MG63 (cell line): ENCODE results near the gene SH3BP4. TPM values are rescaled to one million over a fixed set of nuclear protein-coding genes. Genes with fewer than 3 reads are reported as not detected.
A peak's percentile ranks its signal among the peaks of the same experiment; 100 is the strongest.

Experiments
- DNase-seq: peaks from one replicate; pipeline ENCODE4 v3.0.0-alpha.2; 2020
- H3K27me3 ChIP-seq: fragments of 250-450 bp; sonication (Bioruptor Pico); 2 replicates; pipeline ENCODE4 v1.5.1; 2020; ENCODE audit warnings: mild to moderate bottlenecking, moderate library complexity
- H3K36me3 ChIP-seq: fragments of 250-450 bp; sonication (Bioruptor Pico); 2 replicates; pipeline ENCODE4 v1.5.1; 2020; ENCODE audit warnings: mild to moderate bottlenecking, moderate library complexity
- H3K4me3 ChIP-seq: fragments of 250-450 bp; sonication (Bioruptor Pico); 2 replicates; pipeline ENCODE4 v1.5.1; 2020; ENCODE audit warnings: mild to moderate bottlenecking, moderate library complexity
- H3K9me3 ChIP-seq: fragments of 250-450 bp; sonication (Bioruptor Pico); 2 replicates; pipeline ENCODE4 v1.5.1; 2020; ENCODE audit warnings: mild to moderate bottlenecking, moderate library complexity
- total RNA-seq: library from RNA; depleted of rRNA; stranded (reverse); fragments of >200 nt; shearing (Covaris generic); gene quantifications from 2 replicates; pipeline ENCODE4 v1.2.3, GENCODE V29; 2014; ENCODE audit warnings: low replicate concordance

The SH3BP4 gene
- total RNA-seq, 1 experiment from 2014 or later, result 34.2 TPM

- Histone ChIP-seq H3K9me3 (no peaks in the 10 kb centered on the region), H3K4me3 (no peak overlapping the region), H3K36me3 (no peaks in the 10 kb centered on the region), H3K27me3 (no peaks in the 10 kb centered on the region)
- DNase-seq, result no peak
These were observed 19.1 kb upstream of the SH3BP4 start for GRCh38 chr2:234932591-234933168.

- Histone ChIP-seq H3K4me3 (no peak overlapping the region), H3K36me3 (no peaks in the 10 kb centered on the region), H3K9me3 (no peaks in the 10 kb centered on the region), H3K27me3 (no peaks in the 10 kb centered on the region)
- no peak for DNase-seq
These were observed 16.5 kb upstream of the SH3BP4 start for GRCh38 chr2:234935311-234935710.

- no peaks in the 10 kb centered on the region for H3K27me3 ChIP-seq
- no peak overlapping the region for H3K4me3 ChIP-seq
- no peak for DNase-seq
- no peaks in the 10 kb centered on the region for H3K36me3 ChIP-seq
- H3K9me3 ChIP-seq, result peaks cover 3% of the 10 kb centered on the region; the same call in 1 of the 2 replicates
These were observed 12.2 kb upstream of the SH3BP4 start for GRCh38 chr2:234939576-234939975.

- Histone ChIP-seq H3K9me3 (peaks cover 3% of the 10 kb centered on the region; the same call in 1 of the 2 replicates), H3K4me3 (no peak overlapping the region), H3K36me3 (no peaks in the 10 kb centered on the region), H3K27me3 (no peaks in the 10 kb centered on the region)
- no peak for DNase-seq
These were observed 11.8 kb upstream of the SH3BP4 start for GRCh38 chr2:234939996-234940395.

- Histone ChIP-seq H3K9me3 (peaks cover 3% of the 10 kb centered on the region; the same call in 1 of the 2 replicates), H3K36me3 (no peaks in the 10 kb centered on the region), H3K27me3 (no peaks in the 10 kb centered on the region), H3K4me3 (no peak overlapping the region)
- no peak for DNase-seq
These were observed 11.3 kb upstream of the SH3BP4 start for GRCh38 chr2:234940527-234940926.

- DNase-seq, result no peak
- no peaks in the 10 kb centered on the region for H3K36me3 ChIP-seq
- no peaks in the 10 kb centered on the region for H3K27me3 ChIP-seq
- no peak overlapping the region for H3K4me3 ChIP-seq
- H3K9me3 ChIP-seq, result peaks cover 3% of the 10 kb centered on the region; the same call in 1 of the 2 replicates
These were observed 6.4 kb upstream of the SH3BP4 start for GRCh38 chr2:234945339-234945873.

GRCh38 chr2:234947556-234947955, 4.3 kb upstream of the SH3BP4 start:
- Histone ChIP-seq H3K27me3 (no peaks in the 10 kb centered on the region), H3K36me3 (no peaks in the 10 kb centered on the region), H3K9me3 (peaks cover 3% of the 10 kb centered on the region; the same call in 1 of the 2 replicates), H3K4me3 (no peak overlapping the region)
- no peak for DNase-seq

- peak; percentile 69 for DNase-seq
- no peaks in the 10 kb centered on the region for H3K9me3 ChIP-seq
- peaks cover 13% of the 10 kb centered on the region for H3K36me3 ChIP-seq
- H3K4me3 ChIP-seq, result no peak overlapping the region
- no peaks in the 10 kb centered on the region for H3K27me3 ChIP-seq
These were observed 1.9 kb upstream of the SH3BP4 start for GRCh38 chr2:234949762-234950434.

- no peak overlapping the region for H3K4me3 ChIP-seq
- H3K27me3 ChIP-seq, result no peaks in the 10 kb centered on the region
- DNase-seq, result no peak
- H3K9me3 ChIP-seq, result no peaks in the 10 kb centered on the region
- H3K36me3 ChIP-seq, result peaks cover 18% of the 10 kb centered on the region
These were observed 1.4 kb upstream of the SH3BP4 start for GRCh38 chr2:234950435-234950729.

GRCh38 chr2:234950730-234951663, 820 bp upstream of the SH3BP4 start:
- peak; percentile 78 for DNase-seq

GRCh38 chr2:234952270-234953115, 676 bp downstream of the SH3BP4 start:
- DNase-seq, result no peak
- H3K27me3 ChIP-seq, result no peaks in the 10 kb centered on the region
- H3K36me3 ChIP-seq, result peaks cover 32% of the 10 kb centered on the region
- H3K9me3 ChIP-seq, result no peaks in the 10 kb centered on the region
- H3K4me3 ChIP-seq, result peak overlapping the region; percentile 79

More at GRCh38 chr2:234950730-234951663, 820 bp upstream of the SH3BP4 start:
- peak overlapping the region; percentile 59 for H3K4me3 ChIP-seq
- H3K36me3 ChIP-seq, result peaks cover 24% of the 10 kb centered on the region
- H3K9me3 ChIP-seq, result no peaks in the 10 kb centered on the region
- H3K27me3 ChIP-seq, result no peaks in the 10 kb centered on the region

- Histone ChIP-seq H3K27me3 (no peaks in the 10 kb centered on the region), H3K9me3 (no peaks in the 10 kb centered on the region), H3K4me3 (peak overlapping the region; percentile 79), H3K36me3 (peaks cover 32% of the 10 kb centered on the region)
- no peak for DNase-seq
These were observed 1.6 kb downstream of the SH3BP4 start for GRCh38 chr2:234953116-234954031.

- peak; percentile 67 for DNase-seq
- H3K36me3 ChIP-seq, result peaks cover 32% of the 10 kb centered on the region
These were observed 2.8 kb downstream of the SH3BP4 start for GRCh38 chr2:234954551-234954992.

GRCh38 chr2:234955091-234955591, 3.3 kb downstream of the SH3BP4 start:
- no peaks in the 10 kb centered on the region for H3K9me3 ChIP-seq
- H3K27me3 ChIP-seq, result no peaks in the 10 kb centered on the region
- DNase-seq, result no peak
- H3K36me3 ChIP-seq, result peaks cover 35% of the 10 kb centered on the region
- no peak overlapping the region for H3K4me3 ChIP-seq

More at GRCh38 chr2:234954551-234954992, 2.8 kb downstream of the SH3BP4 start:
- Histone ChIP-seq H3K9me3 (no peaks in the 10 kb centered on the region), H3K27me3 (no peaks in the 10 kb centered on the region), H3K4me3 (peak overlapping the region; percentile 79)

- DNase-seq, result no peak
- Histone ChIP-seq H3K36me3 (peaks cover 44% of the 10 kb centered on the region), H3K9me3 (no peaks in the 10 kb centered on the region), H3K27me3 (no peaks in the 10 kb centered on the region), H3K4me3 (no peak overlapping the region)
These were observed 4.2 kb downstream of the SH3BP4 start for GRCh38 chr2:234955971-234956509.
